Erythroblast (primary cell): ENCODE measurements around the gene MGLL.

Source experiments
- DNase-seq, 2 experiments: peaks; one replicate each; lab custom pipeline; 2025; lab: John Stamatoyannopoulos, UW
- GATA1 ChIP-seq: IDR thresholded peaks from 2 replicates; pipeline ENCODE4 v1.6.1; 2011; ENCODE audit warnings: low read depth, mild to moderate bottlenecking, control low read depth, low read length, moderate library complexity
- POLR2A ChIP-seq: IDR thresholded peaks from 2 replicates; pipeline ENCODE4 v1.6.1; 2011; ENCODE audit warnings: mild to moderate bottlenecking, low read length

MGLL gene

GRCh38 chr3:127750226-127751031 lies 71.9 kb downstream of the MGLL start:
- DNase-seq = no peak

GRCh38 chr3:127749787-127750225 lies 72.5 kb downstream of the MGLL start:
- DNase-seq = no peak
- no peak for TF ChIP-seq GATA1

More at GRCh38 chr3:127750226-127751031, 71.9 kb downstream of the MGLL start:
- TF ChIP-seq POLR2A = no peak
- no peak for TF ChIP-seq GATA1

GRCh38 chr3:127749361-127749760 lies 73.0 kb downstream of the MGLL start:
- TF ChIP-seq POLR2A (no peak), GATA1 (no peak)
- DNase-seq = no peak

DNA sequence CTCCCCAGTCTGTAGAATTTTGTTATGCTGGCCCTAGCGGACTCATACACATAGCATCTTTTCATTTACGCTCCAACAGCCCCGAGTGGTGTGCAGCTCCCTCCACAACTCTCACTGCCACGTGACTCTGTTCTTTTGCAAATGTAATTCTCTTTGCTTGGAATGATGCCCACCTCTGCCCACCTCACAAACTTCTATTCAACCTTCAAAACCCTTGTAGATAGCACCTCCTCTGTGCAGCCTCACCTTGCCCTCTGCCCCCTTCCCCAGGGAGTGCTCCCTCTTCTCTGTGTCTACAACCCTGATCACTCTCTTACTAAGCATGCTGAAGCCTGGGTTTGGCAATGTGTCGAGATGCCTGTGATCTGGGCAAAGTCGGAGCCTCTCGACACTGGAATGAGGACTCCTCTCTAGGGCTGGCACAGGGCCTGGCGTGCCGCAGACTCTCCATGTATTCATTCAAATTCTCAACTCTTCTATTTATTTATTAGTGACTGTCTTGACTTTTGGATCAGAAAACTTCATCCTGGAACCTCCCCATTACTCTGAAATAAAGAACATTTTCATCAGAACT lies 73.5 kb downstream of the MGLL start:
- TF ChIP-seq GATA1 (no peak), POLR2A (no peak)
- no peak for DNase-seq

DNA sequence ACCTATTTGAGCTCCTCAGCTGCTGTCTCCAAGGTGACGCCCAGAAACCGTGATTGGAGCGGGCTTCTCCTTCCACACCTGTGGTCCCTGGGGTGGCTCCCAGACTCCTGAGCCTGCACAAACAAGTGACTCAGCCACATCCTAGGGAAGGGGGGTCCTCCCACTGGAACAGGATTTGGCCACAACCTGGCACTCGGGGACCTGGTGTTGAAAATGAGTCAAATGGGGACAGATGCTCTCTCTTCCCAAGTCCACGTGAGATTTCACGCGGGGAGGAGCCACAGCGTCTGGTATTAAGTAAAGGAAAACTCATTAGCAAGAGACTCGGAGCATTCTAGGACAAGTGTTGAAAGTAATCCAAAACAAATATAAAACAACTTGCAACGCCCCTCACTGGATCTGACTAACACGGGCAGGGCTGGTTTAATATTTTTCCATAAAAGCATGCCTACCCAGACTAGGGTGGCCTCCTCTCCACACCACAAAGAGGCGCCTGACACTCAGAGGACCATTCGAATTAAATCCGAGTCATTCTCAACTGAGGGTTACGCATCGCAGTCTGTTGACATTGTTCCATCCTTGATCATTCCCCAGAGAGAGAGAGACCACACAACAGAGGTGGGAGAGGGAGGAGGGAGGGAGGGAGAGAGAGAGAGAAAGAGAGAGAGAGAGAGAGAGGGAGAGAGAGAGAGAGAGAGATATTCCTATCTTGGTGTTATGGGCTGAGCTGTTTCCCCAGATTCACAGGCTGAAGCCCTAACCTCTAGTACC lies 74.4 kb downstream of the MGLL start:
- no peak for TF ChIP-seq GATA1
- TF ChIP-seq POLR2A = no peak
- DNase-seq = no peak

DNA sequence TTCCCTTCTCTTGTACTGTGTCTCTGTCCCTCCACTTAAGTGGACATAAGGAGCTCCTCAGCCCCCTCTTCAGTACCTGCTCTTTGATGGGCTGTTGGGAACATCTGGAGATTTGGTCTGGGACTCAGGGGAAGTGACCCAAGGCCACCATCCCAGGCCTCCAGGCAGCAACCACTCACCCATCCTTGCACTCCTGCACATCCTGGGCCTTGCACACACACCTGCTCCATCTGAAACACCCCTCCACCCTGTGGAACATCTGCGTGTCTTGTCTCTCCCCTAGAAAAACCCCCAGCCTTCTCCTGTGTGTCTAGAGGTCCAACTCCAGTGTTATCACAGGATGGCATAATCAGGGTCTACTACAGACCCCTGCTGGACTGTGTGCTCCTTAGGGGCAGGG lies 75.2 kb downstream of the MGLL start:
- TF ChIP-seq POLR2A (no peak), GATA1 (no peak)
- DNase-seq = no peak

- DNase-seq = no peak
- TF ChIP-seq POLR2A = no peak
- TF ChIP-seq GATA1 = no peak
Observed at GRCh38 chr3:127746400-127747057, 75.8 kb downstream of the MGLL start.

GRCh38 chr3:127745656-127746399 lies 76.5 kb downstream of the MGLL start:
- no peak for DNase-seq
- TF ChIP-seq GATA1 (no peak), POLR2A (no peak)

- DNase-seq = no peak
- TF ChIP-seq POLR2A (no peak), GATA1 (no peak)
Observed at GRCh38 chr3:127744875-127745274, 77.4 kb downstream of the MGLL start.

DNA sequence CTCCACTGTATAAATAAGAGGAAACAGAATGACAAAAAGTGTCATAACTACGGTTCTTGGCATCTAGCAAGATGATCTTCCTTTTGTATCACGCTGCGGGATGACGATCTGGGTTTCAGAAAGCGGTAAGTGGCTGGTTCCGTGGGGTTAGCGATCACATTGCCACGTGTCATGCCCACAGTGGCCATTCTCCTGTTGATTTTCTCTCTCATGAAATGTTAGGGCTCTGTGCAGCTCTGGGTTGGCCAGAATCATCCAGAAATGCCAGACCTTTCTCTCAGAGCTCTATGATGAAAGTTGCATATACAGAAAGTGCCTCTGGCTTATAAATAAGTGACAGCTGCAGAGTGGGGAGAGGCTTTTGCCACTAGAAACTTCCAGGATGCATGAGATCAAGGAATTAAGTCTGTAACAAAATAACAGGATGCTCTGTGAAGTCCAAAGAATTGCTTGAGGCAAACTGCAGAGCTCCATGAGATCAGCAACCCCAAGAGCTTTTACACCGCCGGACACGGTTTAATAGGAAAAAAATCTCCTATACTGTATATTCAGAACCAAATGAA lies 78.0 kb downstream of the MGLL start:
- no peak for DNase-seq
- TF ChIP-seq POLR2A (no peak), GATA1 (no peak)

DNA sequence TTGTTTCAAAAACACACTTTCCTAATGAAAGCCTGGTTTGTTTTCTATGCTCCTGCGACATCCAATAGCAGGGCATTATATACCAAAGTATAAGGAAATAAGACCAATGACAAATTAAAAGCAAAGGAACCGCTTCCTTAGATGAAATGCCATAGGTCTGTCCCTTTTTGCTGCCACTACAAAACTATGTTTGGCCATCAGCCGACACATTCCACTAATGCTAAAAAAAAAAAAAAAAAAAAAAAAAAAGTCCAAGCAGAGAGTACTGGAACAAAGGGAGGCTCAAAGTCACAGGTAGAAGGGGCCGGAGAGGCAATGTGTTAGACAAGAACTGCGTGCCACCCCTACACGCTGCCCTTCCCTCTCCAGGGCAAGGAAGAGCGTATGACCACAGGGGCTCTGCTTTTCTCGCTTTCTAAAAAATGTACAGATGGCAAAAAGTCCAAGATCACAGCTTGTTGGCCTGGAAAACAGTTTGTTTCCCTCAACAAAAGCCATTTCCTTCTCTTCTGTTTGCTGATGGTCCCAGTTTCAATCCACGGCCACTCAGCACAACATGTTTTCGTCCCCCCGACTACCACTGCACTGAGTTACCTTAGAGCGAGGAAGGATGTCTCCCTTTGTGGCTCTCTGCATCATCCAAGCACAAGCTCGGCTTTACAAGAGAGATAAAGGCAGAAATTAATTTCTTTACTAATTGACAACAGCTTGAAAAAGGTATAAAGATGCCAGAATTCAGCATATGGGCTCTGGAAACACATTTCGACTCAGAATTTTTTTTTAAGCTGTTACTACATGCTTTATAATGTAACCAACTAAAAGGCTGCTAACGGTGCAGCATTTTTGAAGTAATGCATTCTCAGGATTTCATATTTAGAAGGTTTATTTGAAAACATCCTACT lies 78.7 kb downstream of the MGLL start:
- DNase-seq = no peak
- TF ChIP-seq POLR2A (no peak), GATA1 (no peak)

- no peak for DNase-seq
- TF ChIP-seq GATA1 (no peak), POLR2A (no peak)
Observed at GRCh38 chr3:127742580-127742979, 79.7 kb downstream of the MGLL start.

DNA sequence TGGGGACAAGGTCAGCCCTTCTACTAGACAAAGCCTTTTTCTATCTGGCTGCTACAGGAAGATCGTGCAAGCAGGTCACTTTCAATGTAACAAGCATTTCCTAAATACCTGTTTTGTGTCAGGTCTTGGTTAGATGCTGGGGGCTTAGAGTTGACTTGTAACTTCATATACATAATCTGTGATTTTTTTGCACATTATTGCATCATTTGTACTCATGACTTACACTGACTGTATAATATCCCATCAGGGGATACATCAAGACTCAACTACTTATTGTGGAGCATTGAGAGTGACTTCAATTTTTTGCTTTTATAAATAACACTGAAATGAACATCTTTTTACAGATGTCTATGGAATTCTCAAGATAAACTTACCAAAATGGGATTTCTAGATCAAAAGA lies 80.6 kb downstream of the MGLL start:
- no peak for DNase-seq
- TF ChIP-seq POLR2A (no peak), GATA1 (no peak)
